Panc1 (cell line): ENCODE measurements around the gene CNOT4. TPM values are rescaled to one million over a fixed set of nuclear protein-coding genes. Genes with fewer than 3 reads are reported as not detected.

Source experiments
- ATAC-seq: fragments of 200-7000 bp; cut with Tn5 transposase; 2 replicates; pipeline ENCODE4 v1.9.1; 2020; ENCODE audit warnings: mild to moderate bottlenecking, moderate library complexity
- BruUV-seq: library from RNA; stranded (reverse); fragments of 400-500 nt; replicated peaks from 2 replicates; lab custom pipeline; 2021; lab: Mats Ljungman, UMichigan
- CTCF ChIA-PET: fragments of 300-600 bp; sonication (Branson Sonifier 250); formaldehyde crosslinking; loops from one replicate; lab custom pipeline; 2022; ENCODE audit warnings: antibody characterized with exemption; lab: Charles Lee
- POLR2A ChIA-PET: fragments of 300-600 bp; sonication (Branson Sonifier 250); formaldehyde crosslinking; loops from one replicate; lab custom pipeline; 2022; ENCODE audit warnings: antibody characterized with exemption; lab: Charles Lee
- DNase-seq: peaks from one replicate; pipeline ENCODE4 v3.0.0-alpha.2; 2010; ENCODE audit warnings: low read depth, low spot score
- H3K27ac ChIP-seq: 2 replicates; pipeline ENCODE4 v1.5.1; 2011; ENCODE audit warnings: mild to moderate bottlenecking, low read length, inconsistent platforms
- H3K27me3 ChIP-seq: fragments of 200-500 bp; sonication (Bioruptor generic); 2 replicates; pipeline ENCODE4 v1.6.0; 2014; ENCODE audit warnings: low read length, inconsistent platforms; ENCODE audit not compliant: control insufficient read depth, insufficient read depth
- H3K36me3 ChIP-seq: fragments of 200-500 bp; sonication (Bioruptor generic); 2 replicates; pipeline ENCODE4 v1.5.1; 2014; ENCODE audit warnings: inconsistent platforms, mild to moderate bottlenecking, low read length, moderate library complexity; ENCODE audit not compliant: control insufficient read depth, insufficient read depth
- H3K4me1 ChIP-seq: 2 replicates; pipeline ENCODE4 v1.5.1; 2011; ENCODE audit warnings: inconsistent platforms, mild to moderate bottlenecking, low read length, moderate library complexity; ENCODE audit not compliant: control insufficient read depth, insufficient read depth
- H3K4me3 ChIP-seq, 2 experiments: 2 replicates each; pipeline ENCODE4 v1.5.1; 2011 to 2012; ENCODE audit warnings: low read depth in 2 of 2, low read length in 2 of 2, mild to moderate bottlenecking in 2 of 2, inconsistent platforms in 1 of 2, moderate library complexity in 1 of 2
- H3K9me3 ChIP-seq: fragments of 200-500 bp; sonication (Bioruptor generic); 2 replicates; pipeline ENCODE4 v1.5.1; 2014; ENCODE audit warnings: low read depth, mild to moderate bottlenecking, inconsistent platforms, low read length, moderate library complexity; ENCODE audit not compliant: control insufficient read depth, insufficient read depth
- POLR2AphosphoS5 ChIP-seq: IDR thresholded peaks from 2 replicates; pipeline ENCODE4 v1.6.1; 2012; ENCODE audit warnings: mild to moderate bottlenecking, low read depth, low read length, moderate library complexity
- SIN3A ChIP-seq: IDR thresholded peaks from 2 replicates; pipeline ENCODE4 v1.6.1; 2012; ENCODE audit warnings: low read depth, mild to moderate bottlenecking, low read length, moderate library complexity, borderline replicate concordance; ENCODE audit not compliant: insufficient read depth
- TCF7L2 ChIP-seq: IDR thresholded peaks from 2 replicates; pipeline ENCODE4 v1.6.1; 2011; ENCODE audit warnings: mild to moderate bottlenecking, low read depth, low read length, inconsistent platforms
- in situ Hi-C: cut with HindIII; loops from 2 replicates; pipeline ENCODE4 v1.10.0; 2016; ENCODE audit warnings: low sequenced_read_pairs, low pct_unique_long_range_greater_than_20kb
- intact Hi-C: fragments of 100-400 bp; cut with micrococcal nuclease; formaldehyde crosslinking; loops from one replicate; pipeline ENCODE4 v1.10.0; 2022; ENCODE audit not compliant: unreplicated experiment
- total RNA-seq: library from RNA; stranded (reverse); gene quantifications from one replicate; pipeline ENCODE4 v1.2.1, GENCODE V29; 2021; ENCODE audit not compliant: unreplicated experiment
- TF ChIP-seq, protein P1 (sequence below): fragments of 450-650 bp; IDR thresholded peaks from 2 replicates; pipeline ENCODE4 v1.5.1; 2017; ENCODE audit warnings: mild to moderate bottlenecking
- TF ChIP-seq, protein P2 (sequence below), 2 experiments: IDR thresholded peaks; 2 replicates each; pipeline ENCODE4 v1.6.1; 2011 to 2012; ENCODE audit warnings: low read depth in 2 of 2, control low read depth in 1 of 2, low read length in 1 of 2, mild to moderate bottlenecking in 1 of 2, moderate library complexity in 1 of 2; ENCODE audit not compliant: insufficient read depth in 1 of 2

Gene CNOT4
- total RNA-seq, 1 experiment from 2014 or later: 22.3 TPM

DNA sequence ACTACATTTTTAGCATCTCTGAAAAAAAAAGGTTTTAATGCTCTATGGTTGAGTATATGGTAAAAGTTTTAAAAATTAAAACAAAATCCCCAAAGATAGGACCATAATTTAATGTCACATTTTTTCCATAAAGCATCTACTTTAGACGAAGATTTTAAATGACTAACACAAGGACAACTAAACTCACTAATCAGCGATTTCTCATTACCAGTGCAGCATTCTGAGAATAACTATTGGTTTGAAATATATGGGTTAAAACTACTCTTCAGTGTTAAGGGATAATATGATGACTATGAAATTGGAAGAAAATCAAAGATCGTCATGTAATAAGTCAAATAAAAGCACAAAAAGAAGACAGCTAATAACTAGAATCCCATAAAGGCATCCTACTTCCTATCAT lies 118.4 kb downstream of the CNOT4 start:
- intact Hi-C loops (no loop called here), in situ Hi-C loops (no loop called here)
- no TSS peak for BruUV-seq
- no peaks in the 10 kb centered on the region for H3K4me1 ChIP-seq
- H3K9me3 ChIP-seq: no peaks in the 10 kb centered on the region
- POLR2A ChIA-PET: no interaction called here
- ATAC-seq: no peak
- DNase-seq: no peak
- CTCF ChIA-PET: no interaction called here
- TF ChIP-seq, protein P1, sequence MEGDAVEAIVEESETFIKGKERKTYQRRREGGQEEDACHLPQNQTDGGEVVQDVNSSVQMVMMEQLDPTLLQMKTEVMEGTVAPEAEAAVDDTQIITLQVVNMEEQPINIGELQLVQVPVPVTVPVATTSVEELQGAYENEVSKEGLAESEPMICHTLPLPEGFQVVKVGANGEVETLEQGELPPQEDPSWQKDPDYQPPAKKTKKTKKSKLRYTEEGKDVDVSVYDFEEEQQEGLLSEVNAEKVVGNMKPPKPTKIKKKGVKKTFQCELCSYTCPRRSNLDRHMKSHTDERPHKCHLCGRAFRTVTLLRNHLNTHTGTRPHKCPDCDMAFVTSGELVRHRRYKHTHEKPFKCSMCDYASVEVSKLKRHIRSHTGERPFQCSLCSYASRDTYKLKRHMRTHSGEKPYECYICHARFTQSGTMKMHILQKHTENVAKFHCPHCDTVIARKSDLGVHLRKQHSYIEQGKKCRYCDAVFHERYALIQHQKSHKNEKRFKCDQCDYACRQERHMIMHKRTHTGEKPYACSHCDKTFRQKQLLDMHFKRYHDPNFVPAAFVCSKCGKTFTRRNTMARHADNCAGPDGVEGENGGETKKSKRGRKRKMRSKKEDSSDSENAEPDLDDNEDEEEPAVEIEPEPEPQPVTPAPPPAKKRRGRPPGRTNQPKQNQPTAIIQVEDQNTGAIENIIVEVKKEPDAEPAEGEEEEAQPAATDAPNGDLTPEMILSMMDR: no peak
- TF ChIP-seq TCF7L2 (no peak), SIN3A (no peak), POLR2AphosphoS5 (no peak)
- TF ChIP-seq, protein P2, sequence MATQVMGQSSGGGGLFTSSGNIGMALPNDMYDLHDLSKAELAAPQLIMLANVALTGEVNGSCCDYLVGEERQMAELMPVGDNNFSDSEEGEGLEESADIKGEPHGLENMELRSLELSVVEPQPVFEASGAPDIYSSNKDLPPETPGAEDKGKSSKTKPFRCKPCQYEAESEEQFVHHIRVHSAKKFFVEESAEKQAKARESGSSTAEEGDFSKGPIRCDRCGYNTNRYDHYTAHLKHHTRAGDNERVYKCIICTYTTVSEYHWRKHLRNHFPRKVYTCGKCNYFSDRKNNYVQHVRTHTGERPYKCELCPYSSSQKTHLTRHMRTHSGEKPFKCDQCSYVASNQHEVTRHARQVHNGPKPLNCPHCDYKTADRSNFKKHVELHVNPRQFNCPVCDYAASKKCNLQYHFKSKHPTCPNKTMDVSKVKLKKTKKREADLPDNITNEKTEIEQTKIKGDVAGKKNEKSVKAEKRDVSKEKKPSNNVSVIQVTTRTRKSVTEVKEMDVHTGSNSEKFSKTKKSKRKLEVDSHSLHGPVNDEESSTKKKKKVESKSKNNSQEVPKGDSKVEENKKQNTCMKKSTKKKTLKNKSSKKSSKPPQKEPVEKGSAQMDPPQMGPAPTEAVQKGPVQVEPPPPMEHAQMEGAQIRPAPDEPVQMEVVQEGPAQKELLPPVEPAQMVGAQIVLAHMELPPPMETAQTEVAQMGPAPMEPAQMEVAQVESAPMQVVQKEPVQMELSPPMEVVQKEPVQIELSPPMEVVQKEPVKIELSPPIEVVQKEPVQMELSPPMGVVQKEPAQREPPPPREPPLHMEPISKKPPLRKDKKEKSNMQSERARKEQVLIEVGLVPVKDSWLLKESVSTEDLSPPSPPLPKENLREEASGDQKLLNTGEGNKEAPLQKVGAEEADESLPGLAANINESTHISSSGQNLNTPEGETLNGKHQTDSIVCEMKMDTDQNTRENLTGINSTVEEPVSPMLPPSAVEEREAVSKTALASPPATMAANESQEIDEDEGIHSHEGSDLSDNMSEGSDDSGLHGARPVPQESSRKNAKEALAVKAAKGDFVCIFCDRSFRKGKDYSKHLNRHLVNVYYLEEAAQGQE (IDR thresholded peaks at IDR 0.05; ENCODE audit: insufficient read depth in 1 of 2, low read depth in 2 of 2, low read length in 1 of 2): no peak
- no peaks in the 10 kb centered on the region for H3K27me3 ChIP-seq
- H3K36me3 ChIP-seq: peaks cover 10% of the 10 kb centered on the region; the same call in 1 of the 2 replicates
- H3K27ac ChIP-seq: no peak overlapping the region
- H3K4me3 ChIP-seq: no peak overlapping the region

DNA sequence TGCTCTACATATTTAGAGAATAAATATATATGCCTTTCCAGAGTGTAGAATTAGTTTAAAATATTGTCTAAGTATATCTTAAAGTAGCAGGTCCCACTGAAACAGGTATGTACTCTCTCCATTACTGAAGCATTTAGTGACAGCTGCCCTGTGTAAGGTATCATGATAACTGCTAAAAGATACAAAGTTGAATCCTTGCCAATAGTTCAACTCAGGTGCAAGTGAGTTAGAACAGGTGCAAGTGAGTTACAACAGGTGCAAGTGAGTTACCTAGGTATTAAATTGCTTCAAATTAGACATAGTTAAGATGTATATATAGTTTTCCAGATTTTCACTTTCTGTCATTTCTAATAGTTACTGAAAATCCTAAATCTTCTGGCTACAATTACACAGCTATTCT lies 119.1 kb downstream of the CNOT4 start:
- H3K27ac ChIP-seq: no peak overlapping the region
- TF ChIP-seq, protein P2 (IDR thresholded peaks at IDR 0.05; ENCODE audit: insufficient read depth in 1 of 2, low read depth in 2 of 2, low read length in 1 of 2): no peak
- TF ChIP-seq, protein P1: no peak
- no peak for TF ChIP-seq TCF7L2
- no peak for TF ChIP-seq POLR2AphosphoS5
- no peak for TF ChIP-seq SIN3A
- no TSS peak for BruUV-seq
- H3K36me3 ChIP-seq: peaks cover 10% of the 10 kb centered on the region; the same call in 1 of the 2 replicates
- H3K27me3 ChIP-seq: no peaks in the 10 kb centered on the region
- H3K9me3 ChIP-seq: no peaks in the 10 kb centered on the region
- ChIA-PET CTCF (no interaction called here), POLR2A (no interaction called here)
- no peak for ATAC-seq
- DNase-seq: no peak
- H3K4me3 ChIP-seq: no peak overlapping the region
- in situ Hi-C loops (no loop called here), intact Hi-C loops (no loop called here)
- H3K4me1 ChIP-seq: no peaks in the 10 kb centered on the region
